ENCODE data around the gene PCGF3.

DNA sequence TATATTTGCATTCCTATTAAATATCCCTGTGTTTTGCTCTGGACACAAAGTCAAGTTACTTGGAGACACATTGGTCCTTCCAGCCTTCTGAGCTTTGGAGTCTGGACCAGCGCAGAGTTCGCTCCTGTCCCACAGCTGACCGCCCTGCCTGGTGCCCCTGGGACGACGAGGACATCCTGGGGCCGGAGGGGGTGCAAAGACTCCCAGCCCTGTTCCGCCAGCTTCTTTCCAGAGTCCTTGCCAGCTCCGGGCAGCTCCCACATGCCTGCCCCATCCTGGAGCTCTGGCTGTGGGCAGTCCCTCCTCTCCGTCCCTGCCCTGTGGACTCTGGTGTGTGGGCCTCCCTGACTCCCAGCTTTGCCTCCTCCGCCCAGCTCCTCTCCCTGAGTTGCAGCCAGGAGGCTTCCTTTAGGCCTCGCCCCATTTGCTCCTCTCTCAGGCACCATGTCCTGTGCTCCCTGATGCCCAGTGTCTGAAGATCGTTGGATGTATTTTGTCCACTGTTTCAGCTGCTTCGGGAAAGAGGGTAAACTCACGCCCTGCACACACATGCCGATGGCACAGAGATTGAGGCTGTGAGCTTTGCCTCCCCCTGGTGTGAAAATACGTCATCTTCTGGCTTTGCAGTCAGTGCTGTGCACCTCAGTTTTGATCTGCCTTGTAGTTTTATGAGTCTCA is 4.9 kb upstream of the PCGF3 start:
- TF ChIP-seq, protein P1, sequence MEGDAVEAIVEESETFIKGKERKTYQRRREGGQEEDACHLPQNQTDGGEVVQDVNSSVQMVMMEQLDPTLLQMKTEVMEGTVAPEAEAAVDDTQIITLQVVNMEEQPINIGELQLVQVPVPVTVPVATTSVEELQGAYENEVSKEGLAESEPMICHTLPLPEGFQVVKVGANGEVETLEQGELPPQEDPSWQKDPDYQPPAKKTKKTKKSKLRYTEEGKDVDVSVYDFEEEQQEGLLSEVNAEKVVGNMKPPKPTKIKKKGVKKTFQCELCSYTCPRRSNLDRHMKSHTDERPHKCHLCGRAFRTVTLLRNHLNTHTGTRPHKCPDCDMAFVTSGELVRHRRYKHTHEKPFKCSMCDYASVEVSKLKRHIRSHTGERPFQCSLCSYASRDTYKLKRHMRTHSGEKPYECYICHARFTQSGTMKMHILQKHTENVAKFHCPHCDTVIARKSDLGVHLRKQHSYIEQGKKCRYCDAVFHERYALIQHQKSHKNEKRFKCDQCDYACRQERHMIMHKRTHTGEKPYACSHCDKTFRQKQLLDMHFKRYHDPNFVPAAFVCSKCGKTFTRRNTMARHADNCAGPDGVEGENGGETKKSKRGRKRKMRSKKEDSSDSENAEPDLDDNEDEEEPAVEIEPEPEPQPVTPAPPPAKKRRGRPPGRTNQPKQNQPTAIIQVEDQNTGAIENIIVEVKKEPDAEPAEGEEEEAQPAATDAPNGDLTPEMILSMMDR (conservative IDR thresholded peaks at IDR 0.05; ENCODE audit: low read length) = no peak; the same call in 1 of the 2 replicates
- TF ChIP-seq EZH2phosphoT487 (IDR thresholded peaks at IDR 0.05; ENCODE audit: borderline replicate concordance) = no peak

Measured in Loucy (cell line).